GM18507 (cell line): ENCODE measurements around the gene PTPMT1.
A peak's percentile ranks its signal among the peaks of the same experiment; 100 is the strongest.

ENCODE experiments used
- DNase-seq: peaks from one replicate; pipeline ENCODE4 v3.0.0; 2011; ENCODE audit warnings: low read depth; ENCODE audit not compliant: insufficient read length; ENCODE audit errors: extremely low spot score
- FAIRE-seq: peaks from 2 replicates; lab custom pipeline; 2011; peaks lifted over from hg19 to GRCh38; lab: Jason Lieb, UNC

Gene PTPMT1

GRCh38 chr11:47595029-47595428, 29.6 kb downstream of the PTPMT1 start:
- DNase-seq (no peak), FAIRE-seq (no peak)

DNA sequence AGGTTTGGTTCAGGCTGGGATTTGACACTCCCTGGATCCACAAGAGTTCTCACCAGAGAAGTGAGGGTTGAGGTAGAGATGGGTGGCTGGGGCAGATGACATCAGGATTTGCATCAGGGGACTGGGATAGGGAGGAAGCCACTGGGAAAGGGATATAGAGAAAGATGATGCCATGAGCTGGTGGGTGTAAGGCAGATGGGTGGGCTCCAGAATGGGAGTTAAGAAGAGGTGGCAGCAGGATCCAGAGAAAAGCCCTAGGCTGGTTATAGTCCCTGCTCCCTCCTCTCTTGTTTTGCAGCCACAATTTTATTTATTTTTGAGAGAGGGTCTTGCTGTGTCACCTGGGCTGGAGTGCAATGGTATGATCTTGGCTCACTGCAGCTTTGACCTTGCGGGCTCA, 30.6 kb downstream of the PTPMT1 start:
- no peak for FAIRE-seq
- DNase-seq, result no peak

DNA sequence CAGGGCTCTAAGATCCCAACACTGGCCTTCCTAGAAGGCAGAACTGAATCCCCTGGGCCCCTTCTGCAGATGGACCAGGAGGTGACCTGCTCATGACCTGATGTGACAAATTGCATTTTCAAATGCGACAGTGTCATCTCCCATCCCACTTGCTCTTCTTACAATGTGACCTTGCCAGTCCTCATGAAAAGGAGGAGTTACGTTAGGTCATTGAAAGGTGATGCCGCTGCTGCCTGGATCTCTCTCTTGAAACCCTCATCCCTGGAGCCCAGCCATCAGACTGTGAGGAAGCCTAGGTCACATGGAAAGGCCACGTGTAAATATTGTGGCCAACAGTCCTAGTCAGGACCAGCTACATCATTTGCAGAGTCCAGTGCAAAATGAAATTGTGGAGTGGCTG, 34.5 kb downstream of the PTPMT1 start:
- no peak for FAIRE-seq

GRCh38 chr11:47603295-47603694, 37.9 kb downstream of the PTPMT1 start:
- FAIRE-seq, result no peak
- DNase-seq, result no peak

More for the DNA sequence above, 34.5 kb downstream of the PTPMT1 start:
- DNase-seq, result no peak

GRCh38 chr11:47605921-47606320, 40.5 kb downstream of the PTPMT1 start:
- DNase-seq, result no peak
- no peak for FAIRE-seq

- FAIRE-seq, result no peak
Measured at GRCh38 chr11:47606731-47607130, 41.3 kb downstream of the PTPMT1 start.

DNA sequence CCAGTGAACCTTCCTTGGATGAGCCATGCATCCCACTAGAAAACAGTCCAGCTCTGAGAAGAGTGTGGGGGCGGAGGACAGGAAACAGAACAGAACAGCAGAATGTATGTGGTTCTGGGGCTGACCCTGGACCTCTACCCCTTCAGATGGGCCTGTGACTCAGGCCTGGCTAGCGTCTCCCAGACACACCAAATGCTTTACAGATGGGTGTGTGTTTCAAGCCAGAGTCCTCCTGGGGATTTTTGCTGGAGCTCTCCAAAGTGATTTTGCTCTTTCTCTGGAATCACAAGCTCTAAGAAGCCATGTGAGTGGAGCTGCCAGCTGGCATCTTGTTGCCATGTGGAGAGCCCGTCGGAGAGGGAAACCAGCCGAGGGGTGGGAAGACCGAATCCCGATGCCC, 42.0 kb downstream of the PTPMT1 start:
- FAIRE-seq (no peak), DNase-seq (no peak)

More at GRCh38 chr11:47606731-47607130, 41.3 kb downstream of the PTPMT1 start:
- DNase-seq, result no peak

GRCh38 chr11:47609675-47610074, 44.3 kb downstream of the PTPMT1 start:
- FAIRE-seq (no peak), DNase-seq (no peak)

DNA sequence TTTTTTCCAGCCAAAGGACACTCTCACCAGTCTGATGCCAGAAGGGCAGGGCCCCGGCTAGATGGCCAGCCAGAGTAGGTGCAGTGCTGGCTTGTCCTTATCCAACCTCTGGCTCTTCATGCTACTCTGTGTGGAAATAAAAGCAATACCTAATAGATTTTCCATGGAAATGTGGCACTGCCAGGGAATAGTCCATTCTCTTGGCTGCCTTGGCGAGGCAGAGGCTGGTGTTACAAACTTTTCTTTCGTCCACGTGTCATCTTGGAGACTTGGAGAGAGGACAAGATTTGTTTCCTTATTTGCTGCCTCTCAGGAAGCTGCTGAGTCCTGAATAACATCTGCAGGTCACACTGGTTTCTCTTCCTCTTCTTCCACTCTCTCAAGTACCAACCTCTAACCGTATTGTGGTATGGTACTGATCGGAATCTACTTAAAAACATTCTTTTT, 46.0 kb downstream of the PTPMT1 start:
- DNase-seq (no peak), FAIRE-seq (peak; percentile 58)

- FAIRE-seq (no peak), DNase-seq (no peak)
Measured at GRCh38 chr11:47615249-47615648, 49.9 kb downstream of the PTPMT1 start.

DNA sequence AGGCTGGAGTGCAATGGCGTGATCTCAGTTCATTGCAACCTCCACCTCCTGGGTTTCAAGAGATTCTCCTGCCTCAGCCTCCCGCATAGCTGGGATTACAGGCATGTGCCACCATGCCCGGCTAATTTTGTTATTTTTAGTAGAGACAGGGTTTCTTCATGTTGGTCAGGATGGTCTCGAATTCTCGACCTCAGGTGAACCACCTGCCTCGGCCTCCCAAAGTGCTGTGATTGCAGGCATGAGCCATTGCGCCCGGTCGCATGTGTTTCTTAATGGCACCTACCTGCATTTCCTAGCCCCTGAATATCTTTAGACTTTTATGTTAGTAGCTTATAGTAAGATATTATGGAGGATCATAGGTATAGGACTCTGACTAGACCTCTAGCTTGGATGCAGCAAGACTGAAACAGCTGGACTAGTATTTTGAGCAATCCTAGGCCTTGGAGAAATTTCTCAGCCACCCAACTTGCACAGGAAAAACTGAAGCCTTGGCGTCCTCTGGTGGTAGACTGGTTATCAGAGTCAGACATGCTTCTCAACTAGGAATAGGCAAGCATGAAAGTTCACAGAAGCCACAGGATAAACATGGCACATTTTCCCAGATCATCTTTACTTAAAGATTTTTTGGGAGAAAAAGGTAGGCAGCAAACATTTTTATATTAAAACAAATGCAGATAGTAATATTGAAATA, 51.5 kb downstream of the PTPMT1 start:
- FAIRE-seq (no peak), DNase-seq (no peak)

- DNase-seq (no peak), FAIRE-seq (no peak)
Measured at GRCh38 chr11:47617417-47617809, 52.0 kb downstream of the PTPMT1 start.

- no peak for DNase-seq
- no peak for FAIRE-seq
Measured at GRCh38 chr11:47620836-47621378, 55.5 kb downstream of the PTPMT1 start.
